Measurements from ENCODE around the gene CFAP61. TPM values are rescaled to one million over a fixed set of nuclear protein-coding genes. Genes with fewer than 3 reads are reported as not detected.

The CFAP61 gene
- total RNA-seq, 1 experiment from 2014 or later: 0.61 TPM

- no peak for TF ChIP-seq ZNF416 (CRISPR knock-in tag; IDR thresholded peaks at IDR 0.05)
- no peak for TF ChIP-seq FOXP4 (CRISPR knock-in tag; IDR thresholded peaks at IDR 0.05)
- no peak for TF ChIP-seq RORB (CRISPR knock-in tag; IDR thresholded peaks at IDR 0.05)
- no peak for TF ChIP-seq OVOL2 (CRISPR knock-in tag; IDR thresholded peaks at IDR 0.05; ENCODE audit: borderline replicate concordance)
- no peak for TF ChIP-seq ATF1 (CRISPR knock-in tag; IDR thresholded peaks at IDR 0.05)
- no peak for TF ChIP-seq FOXP1 (CRISPR knock-in tag; IDR thresholded peaks at IDR 0.05; ENCODE audit: borderline replicate concordance)
- TF ChIP-seq CREB1 (CRISPR knock-in tag; IDR thresholded peaks at IDR 0.05): no peak
- no peak for TF ChIP-seq ARID4B (CRISPR knock-in tag; IDR thresholded peaks at IDR 0.05; ENCODE audit: borderline replicate concordance)
- no peak for TF ChIP-seq HMGXB4 (CRISPR knock-in tag; IDR thresholded peaks at IDR 0.05)
- TF ChIP-seq ERG (CRISPR knock-in tag; IDR thresholded peaks at IDR 0.05): no peak
- TF ChIP-seq EMX1 (CRISPR knock-in tag; IDR thresholded peaks at IDR 0.05): no peak
- TF ChIP-seq ELF4 (CRISPR knock-in tag; IDR thresholded peaks at IDR 0.05; ENCODE audit: low read depth): no peak
- TF ChIP-seq ZMAT4 (CRISPR knock-in tag; IDR thresholded peaks at IDR 0.05): no peak
- TF ChIP-seq PRDM15 (CRISPR knock-in tag; IDR thresholded peaks at IDR 0.05): no peak
- no peak for TF ChIP-seq ZNF396 (CRISPR knock-in tag; IDR thresholded peaks at IDR 0.05; ENCODE audit: borderline replicate concordance)
- no peak for DNase-seq (ENCODE audit: low spot score)
- Mint-ChIP-seq H3K27ac (no peak overlapping the region), H3K27me3 (ENCODE audit: low read depth) (0 out of 2 replicates have a peak, but pooled peaks cover 3% of the 10 kb centered on the region), H3K4me3 (no peak overlapping the region), H3K36me3 (0 out of 2 replicates have a peak, but pooled peaks cover 2% of the 10 kb centered on the region), H3K9me3 (peaks cover 18% of the 10 kb centered on the region), H3K4me1 (peaks cover 13% of the 10 kb centered on the region)
- CTCF ChIA-PET: interaction anchor here (2.3 kb wide), 1 partner anchor 11 kb away, joined by 5 read pairs; no protein-coding TSS in a partner anchor
- ATAC-seq: no peak
- POLR2A ChIA-PET: no interaction called here
Measured at GRCh38 chr20:20226554-20226953, 174.2 kb downstream of the CFAP61 start.
